Measurements from ENCODE around the gene LSR. TPM values are rescaled to one million over a fixed set of nuclear protein-coding genes. Genes with fewer than 3 reads are reported as not detected.
A peak's percentile ranks its signal among the peaks of the same experiment; 100 is the strongest.

LSR gene
- total RNA-seq, 1 experiment from 2014 or later: 152 TPM

DNA sequence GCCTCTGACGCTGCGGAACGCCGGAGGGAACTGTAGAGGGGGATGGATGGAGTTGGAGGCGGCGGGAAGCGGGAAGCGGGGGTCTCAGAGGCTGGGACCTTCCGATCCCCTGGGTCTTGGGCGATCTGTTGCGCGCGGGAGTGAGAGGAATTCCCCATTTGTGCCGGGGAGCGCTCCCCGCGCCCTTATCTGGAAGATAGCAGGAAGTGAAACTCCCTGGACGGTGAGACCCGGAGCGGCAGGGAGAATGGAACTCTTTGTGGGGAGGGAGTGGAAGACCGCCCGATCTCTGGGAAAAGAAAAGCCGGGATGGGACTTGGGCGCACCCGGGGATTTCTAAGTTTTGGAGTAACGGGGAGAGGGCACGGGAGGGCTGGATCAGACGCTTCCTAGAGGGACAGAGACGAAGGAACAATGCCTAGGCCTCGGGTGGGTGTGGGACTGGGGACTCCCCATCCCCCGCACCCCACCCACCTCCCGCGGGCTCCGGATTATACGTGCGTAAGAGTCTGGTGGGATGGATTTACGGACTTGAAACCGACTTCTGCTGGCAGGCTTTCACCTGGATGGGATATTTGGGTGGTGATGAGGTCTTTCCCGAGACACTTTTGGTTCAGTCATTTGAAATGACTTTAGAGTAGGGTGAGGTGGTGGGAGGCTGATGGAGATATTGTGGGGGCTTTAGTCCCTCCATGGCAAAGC lies 495 bp downstream of the LSR start:
- Histone ChIP-seq H2BK20ac (ENCODE audit: low read depth, low read length, poor library complexity, severe bottlenecking) (no peak overlapping the region), H4K5ac (ENCODE audit: insufficient read length, low read depth, low read length) (no peak overlapping the region), H3K79me1 (ENCODE audit: insufficient read depth, low read depth, low read length, poor library complexity, severe bottlenecking) (peaks cover 6% of the 10 kb centered on the region), H3T11ph (ENCODE audit: low read length) (no peak overlapping the region), H4K20me1 (ENCODE audit: control insufficient read depth, insufficient read depth, insufficient read length) (peaks cover 6% of the 10 kb centered on the region), H3K23ac (ENCODE audit: insufficient read length, low read depth, low read length) (no peak overlapping the region), H3K79me2 (ENCODE audit: insufficient read depth, low read length) (peaks cover 15% of the 10 kb centered on the region; the same call in 1 of the 2 replicates), H3K9ac (ENCODE audit: extremely low read depth, insufficient read length, low read length) (peak overlapping the region; percentile 99), H4K91ac (ENCODE audit: insufficient read length, low read depth, low read length) (no peak overlapping the region), H4K8ac (replicated peaks; ENCODE audit: insufficient read length, low read depth, low read length) (no peak overlapping the region), H2BK5ac (ENCODE audit: insufficient read length, low read length) (no peak overlapping the region), H3K18ac (ENCODE audit: insufficient read length, low read depth, low read length) (peak overlapping the region; percentile 52), H3K4ac (ENCODE audit: low read depth, low read length) (no peak overlapping the region), H3K56ac (ENCODE audit: insufficient read length, low read depth, low read length) (no peak overlapping the region), H2BK120ac (ENCODE audit: low read depth, low read length, poor library complexity, severe bottlenecking) (no peak overlapping the region), H2AK5ac (ENCODE audit: insufficient read length, low read length) (no peak overlapping the region), H3K9me3 (ENCODE audit: control insufficient read depth, low read depth, low read length) (no peaks in the 10 kb centered on the region), H2BK15ac (ENCODE audit: low read depth, low read length) (no peak overlapping the region), H3K14ac (ENCODE audit: insufficient read depth, low read length) (peak overlapping the region; percentile 74), H3K27me3 (ENCODE audit: insufficient read depth, low read length) (no peaks in the 10 kb centered on the region), H3K4me2 (ENCODE audit: insufficient read depth, insufficient read length, low read length) (peak overlapping the region; percentile 67), H3K27ac (ENCODE audit: insufficient read length, low read depth, low read length) (no peak overlapping the region), H3K4me1 (ENCODE audit: insufficient read depth, low read length) (no peaks in the 10 kb centered on the region; the same call in 1 of the 2 replicates), H3K23me2 (ENCODE audit: insufficient read length, low read depth, low read length, poor library complexity, severe bottlenecking) (peaks cover 7% of the 10 kb centered on the region), H2AFZ (ENCODE audit: low read length) (no peak overlapping the region), H2BK12ac (ENCODE audit: insufficient read length, low read depth, low read length) (no peak overlapping the region)
- TF ChIP-seq, protein P1, sequence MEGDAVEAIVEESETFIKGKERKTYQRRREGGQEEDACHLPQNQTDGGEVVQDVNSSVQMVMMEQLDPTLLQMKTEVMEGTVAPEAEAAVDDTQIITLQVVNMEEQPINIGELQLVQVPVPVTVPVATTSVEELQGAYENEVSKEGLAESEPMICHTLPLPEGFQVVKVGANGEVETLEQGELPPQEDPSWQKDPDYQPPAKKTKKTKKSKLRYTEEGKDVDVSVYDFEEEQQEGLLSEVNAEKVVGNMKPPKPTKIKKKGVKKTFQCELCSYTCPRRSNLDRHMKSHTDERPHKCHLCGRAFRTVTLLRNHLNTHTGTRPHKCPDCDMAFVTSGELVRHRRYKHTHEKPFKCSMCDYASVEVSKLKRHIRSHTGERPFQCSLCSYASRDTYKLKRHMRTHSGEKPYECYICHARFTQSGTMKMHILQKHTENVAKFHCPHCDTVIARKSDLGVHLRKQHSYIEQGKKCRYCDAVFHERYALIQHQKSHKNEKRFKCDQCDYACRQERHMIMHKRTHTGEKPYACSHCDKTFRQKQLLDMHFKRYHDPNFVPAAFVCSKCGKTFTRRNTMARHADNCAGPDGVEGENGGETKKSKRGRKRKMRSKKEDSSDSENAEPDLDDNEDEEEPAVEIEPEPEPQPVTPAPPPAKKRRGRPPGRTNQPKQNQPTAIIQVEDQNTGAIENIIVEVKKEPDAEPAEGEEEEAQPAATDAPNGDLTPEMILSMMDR (conservative IDR thresholded peaks at IDR 0.05): no peak
- no CpG with 5 or more reads among the region's 39 CpGs for WGBS (ENCODE audit: extremely low coverage, insufficient read length, low lambda C conversion rate)
- H3K4me3 Mint-ChIP-seq: peak overlapping the region; percentile 99 to 100
- peak overlapping the region; percentile 100 for H3K27ac Mint-ChIP-seq
- no peaks in the 10 kb centered on the region; the same call in 1 of the 2 replicates for H3K27me3 Mint-ChIP-seq (ENCODE audit: low read depth)
- peaks cover 31 to 51% (median 47%) of the 10 kb centered on the region in 3 experiments for H3K36me3 Mint-ChIP-seq (ENCODE audit: insufficient read depth in 1 of 3, low read depth in 3 of 3)
- DNase-seq: peak; percentile 23
- peaks cover 38 to 40% of the 10 kb centered on the region in 2 experiments for H3K4me1 Mint-ChIP-seq
- peaks cover 0 to 3% of the 10 kb centered on the region in 2 experiments; a peak in 1 of 5 replicates for H3K9me3 Mint-ChIP-seq
